HG02798 (cell line): ENCODE results near the gene MAPKAPK2.

ENCODE experiments used
- ATAC-seq: cut with Tn5 transposase; IDR thresholded peaks from one replicate; pipeline ENCODE4 v1.9.1; 2021; ENCODE audit warnings: mild to moderate bottlenecking; ENCODE audit not compliant: unreplicated experiment, poor library complexity

The MAPKAPK2 gene

GRCh38 chr1:206716870-206717673, 32.4 kb downstream of the MAPKAPK2 start:
- ATAC-seq: peak; percentile 79

GRCh38 chr1:206717674-206717989, 32.9 kb downstream of the MAPKAPK2 start:
- no peak for ATAC-seq

GRCh38 chr1:206719169-206719839, 34.6 kb downstream of the MAPKAPK2 start:
- ATAC-seq: peak; percentile 43

DNA sequence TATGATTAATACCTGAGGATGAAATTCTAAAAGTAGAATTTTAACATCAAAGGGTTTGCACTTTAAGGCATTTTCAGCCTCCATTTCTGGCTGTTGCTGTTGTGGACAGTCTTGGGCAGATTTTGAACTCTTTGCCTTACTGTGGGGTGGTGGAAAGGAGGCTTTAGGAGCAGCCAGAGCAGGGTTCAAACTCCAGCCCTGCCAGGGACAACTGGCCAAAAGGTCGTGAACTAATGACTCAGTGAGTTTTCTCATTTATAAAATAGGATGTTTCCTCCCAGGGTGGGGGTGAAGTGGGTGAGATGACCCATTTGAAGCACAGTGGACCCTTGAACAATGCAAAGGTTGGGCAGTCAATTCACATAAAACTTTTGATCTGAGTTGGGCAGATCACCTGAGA, 36.7 kb downstream of the MAPKAPK2 start:
- ATAC-seq: no peak

GRCh38 chr1:206722751-206723461, 38.2 kb downstream of the MAPKAPK2 start:
- ATAC-seq: no peak

GRCh38 chr1:206723462-206723804, 38.7 kb downstream of the MAPKAPK2 start:
- no peak for ATAC-seq

GRCh38 chr1:206723805-206724472, 39.2 kb downstream of the MAPKAPK2 start:
- no peak for ATAC-seq

GRCh38 chr1:206725109-206725963, 40.6 kb downstream of the MAPKAPK2 start:
- ATAC-seq: no peak

- ATAC-seq: no peak
Measured at GRCh38 chr1:206727981-206728696, 43.4 kb downstream of the MAPKAPK2 start.

DNA sequence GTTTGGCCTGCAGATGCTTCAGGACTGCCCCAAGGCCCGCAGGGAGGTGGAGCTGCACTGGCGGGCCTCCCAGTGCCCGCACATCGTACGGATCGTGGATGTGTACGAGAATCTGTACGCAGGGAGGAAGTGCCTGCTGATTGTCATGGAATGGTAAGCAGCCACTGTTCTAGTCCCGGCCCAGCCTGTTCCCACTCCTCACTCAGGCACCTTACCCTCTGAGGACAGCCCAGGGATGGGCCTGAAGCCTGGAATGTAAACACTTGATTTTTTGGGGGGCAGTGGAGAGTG, 43.9 kb downstream of the MAPKAPK2 start:
- no peak for ATAC-seq

GRCh38 chr1:206729050-206729449, 44.3 kb downstream of the MAPKAPK2 start:
- ATAC-seq: no peak

GRCh38 chr1:206729507-206729906, 44.8 kb downstream of the MAPKAPK2 start:
- no peak for ATAC-seq

- ATAC-seq: no peak
Measured at GRCh38 chr1:206732508-206732907, 47.8 kb downstream of the MAPKAPK2 start.

DNA sequence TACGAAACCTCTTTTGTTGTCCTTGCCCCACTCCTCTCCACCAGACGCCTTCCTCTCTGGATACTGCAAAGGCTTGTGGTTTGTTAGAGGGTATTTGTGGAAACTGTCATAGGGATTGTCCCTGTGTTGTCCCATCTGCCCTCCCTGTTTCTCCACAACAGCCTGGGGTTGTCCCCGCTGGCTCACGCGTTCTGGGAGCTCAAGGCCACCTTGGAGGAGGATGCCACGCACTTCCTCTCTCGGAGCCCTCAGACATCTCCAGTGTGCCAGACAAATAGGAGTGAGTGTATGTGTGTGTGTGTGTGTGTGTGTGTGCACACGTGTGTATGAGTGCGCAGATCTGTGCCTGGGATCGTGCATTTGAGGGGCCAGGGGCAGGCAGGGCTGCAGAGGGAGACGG, 48.3 kb downstream of the MAPKAPK2 start:
- no peak for ATAC-seq

GRCh38 chr1:206734499-206735142, 49.9 kb downstream of the MAPKAPK2 start:
- no peak for ATAC-seq

DNA sequence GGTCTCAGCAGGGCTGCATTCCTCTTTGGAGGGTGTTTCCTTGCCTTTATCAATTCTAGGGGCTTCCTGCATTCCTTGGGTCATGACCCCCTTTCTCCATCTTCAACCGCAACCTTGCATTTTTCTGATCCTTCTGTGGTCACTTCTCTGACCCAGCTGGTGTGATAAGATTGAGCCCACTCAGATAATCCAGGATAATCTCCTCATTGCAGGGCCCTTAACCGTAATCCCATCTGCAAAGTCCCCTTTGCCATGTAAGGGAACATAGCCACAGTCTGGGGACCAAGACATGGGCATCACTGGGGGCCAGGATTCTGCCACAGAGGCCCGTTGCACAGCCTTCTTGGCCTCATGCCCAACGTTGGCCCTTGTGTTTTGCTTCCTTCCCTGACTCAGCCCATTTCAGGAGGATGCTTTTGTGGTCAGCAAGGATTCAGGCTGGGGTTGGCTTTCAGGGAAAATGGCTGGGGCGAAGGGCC, 50.9 kb downstream of the MAPKAPK2 start:
- ATAC-seq: no peak

DNA sequence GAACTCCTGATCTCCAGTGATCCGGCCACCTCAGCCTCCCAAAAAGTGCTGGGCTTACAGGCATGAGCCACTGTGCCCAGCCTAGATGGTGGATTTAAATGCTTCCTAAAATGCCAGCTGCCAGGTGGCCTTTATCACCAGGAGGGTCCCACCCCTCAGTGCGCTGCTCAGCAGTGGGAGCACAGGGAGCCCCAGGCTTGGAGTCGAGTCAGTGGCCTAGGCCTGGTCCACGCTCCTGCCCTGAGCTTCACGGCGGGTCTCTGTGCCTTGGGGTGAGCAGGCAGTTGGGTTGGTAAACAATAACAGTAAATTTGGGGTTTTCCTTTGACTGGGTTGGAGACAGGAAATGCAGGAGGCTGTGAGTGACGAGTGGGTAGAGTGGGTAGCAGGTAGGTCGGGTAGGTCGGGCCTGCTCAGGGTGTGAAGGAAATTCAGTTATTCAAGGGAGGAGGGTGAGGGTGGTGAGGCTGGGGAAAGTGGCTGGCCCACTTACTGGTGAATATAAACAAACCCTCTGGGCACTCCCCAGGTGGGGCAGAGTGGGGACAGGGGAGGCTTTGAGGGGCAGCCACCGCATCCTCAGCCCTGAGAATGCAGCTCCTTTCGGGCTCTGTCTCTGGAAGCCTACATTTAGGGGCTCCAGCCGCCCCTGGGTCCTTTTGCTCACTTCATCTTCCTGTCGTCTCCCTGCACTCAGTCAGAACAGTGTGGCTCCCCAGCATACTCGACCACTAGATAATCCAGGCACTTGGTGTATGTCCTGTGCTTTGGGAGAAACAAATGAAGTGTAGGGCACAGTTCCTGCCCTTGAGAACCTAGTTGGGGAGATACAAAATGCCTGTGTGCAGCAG, 52.4 kb downstream of the MAPKAPK2 start:
- ATAC-seq: no peak

DNA sequence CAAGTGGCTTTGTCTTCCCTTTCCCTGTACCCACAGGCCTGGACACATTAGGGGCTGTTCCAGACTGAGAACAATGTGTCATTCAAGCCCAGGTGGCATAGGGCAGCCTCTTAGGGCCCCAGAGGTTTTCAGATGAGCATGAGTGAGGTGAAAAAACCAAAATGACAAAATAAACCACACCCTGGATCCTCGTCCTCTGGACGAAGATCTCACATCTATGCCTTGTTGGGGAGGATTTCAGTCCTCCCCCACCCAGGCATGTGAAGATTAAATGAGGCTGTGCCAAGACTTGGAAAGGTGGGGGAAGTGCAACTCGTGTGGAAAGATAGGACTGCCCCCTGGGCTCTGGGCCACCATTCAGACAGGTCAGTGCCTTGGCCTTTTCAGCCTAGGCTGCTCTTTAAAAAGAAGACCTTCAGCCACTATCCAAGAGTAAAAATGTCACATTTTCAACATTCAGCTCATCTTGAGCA, 53.1 kb downstream of the MAPKAPK2 start:
- no peak for ATAC-seq
